CD4-positive, alpha-beta T cell (primary cell): ENCODE data around the gene PRELID2. TPM values are rescaled to one million over a fixed set of nuclear protein-coding genes. Genes with fewer than 3 reads are reported as not detected.

Source experiments
- ATAC-seq: fragments of 200-7000 bp; cut with Tn5 transposase; one replicate; pipeline ENCODE4 v1.10.0; 2022; ENCODE audit warnings: mild to moderate bottlenecking; ENCODE audit not compliant: poor library complexity
- CTCF ChIA-PET: fragments of 350-600 bp; sonication (Branson Sonifier 250); formaldehyde crosslinking; loops from one replicate; lab custom pipeline; 2021; ENCODE audit warnings: antibody characterized with exemption, inconsistent platforms; lab: Charles Lee
- POLR2A ChIA-PET: fragments of 350-600 bp; sonication (Branson Sonifier 250); formaldehyde crosslinking; loops from one replicate; lab custom pipeline; 2021; ENCODE audit warnings: antibody characterized with exemption, inconsistent platforms; lab: Charles Lee
- DNase-seq, 14 experiments: peaks; one replicate each; pipeline ENCODE4 v3.0.0-alpha.2; 2013 to 2020; ENCODE audit warnings: mixed read lengths in 2 of 14
- H3K27ac ChIP-seq, 2 donors: one replicate each; pipeline versions ENCODE4 v1.5.1 to v1.7.0; 2013; ENCODE audit warnings: low read length in 2 of 2, low read depth in 1 of 2, mild to moderate bottlenecking in 1 of 2
- H3K27me3 ChIP-seq, 2 experiments: 1 replicate in 1 of 2; 2 replicates in 1 of 2; pipeline versions ENCODE4 v1.6.1 to v1.7.0; 2013; ENCODE audit warnings: low read length in 2 of 2, control low read depth in 1 of 2, mild to moderate bottlenecking in 1 of 2, moderate library complexity in 1 of 2; ENCODE audit not compliant: insufficient read depth in 2 of 2, control insufficient read depth in 1 of 2
- H3K36me3 ChIP-seq: one replicate; pipeline ENCODE4 v1.6.1; 2013; ENCODE audit warnings: low read length, control low read depth; ENCODE audit not compliant: insufficient read depth
- H3K4me1 ChIP-seq: one replicate; pipeline ENCODE4 v1.6.1; 2013; ENCODE audit warnings: low read length, control low read depth; ENCODE audit not compliant: insufficient read depth
- H3K4me3 ChIP-seq: one replicate; pipeline ENCODE4 v1.5.1; 2013; ENCODE audit warnings: mild to moderate bottlenecking, low read length, moderate library complexity
- H3K9me3 ChIP-seq, 2 experiments: 1 replicate in 1 of 2; 2 replicates in 1 of 2; pipeline versions ENCODE4 v1.6.1 to v1.7.0; 2013; ENCODE audit warnings: low read length in 2 of 2, mild to moderate bottlenecking in 2 of 2, control low read depth in 1 of 2, moderate library complexity in 1 of 2; ENCODE audit not compliant: control insufficient read depth in 1 of 2, insufficient read depth in 1 of 2
- H3K27ac Mint-ChIP-seq: one replicate; pipeline ENCODE4 v1.8.0; 2020; ENCODE audit warnings: mixed read lengths
- H3K27me3 Mint-ChIP-seq: one replicate; pipeline ENCODE4 v1.8.0; 2021; ENCODE audit warnings: mixed read lengths
- H3K36me3 Mint-ChIP-seq: one replicate; pipeline ENCODE4 v1.8.0; 2021; ENCODE audit warnings: low read depth, mixed read lengths
- H3K4me1 Mint-ChIP-seq: one replicate; pipeline ENCODE4 v1.8.0; 2021; ENCODE audit warnings: low read depth, mixed read lengths
- H3K4me3 Mint-ChIP-seq: one replicate; pipeline ENCODE4 v1.8.0; 2020; ENCODE audit warnings: mild to moderate bottlenecking, mixed read lengths
- H3K9me3 Mint-ChIP-seq: one replicate; pipeline ENCODE4 v1.8.0; 2020; ENCODE audit warnings: mixed read lengths
- intact Hi-C, 2 experiments: fragments of 100-400 bp; cut with DNase I in 1 of 2; cut with micrococcal nuclease in 1 of 2; formaldehyde crosslinking; loops; one replicate each; pipeline versions ENCODE4 v1.15.1 to v1.9.0; 2023 to 2025; cut with DNase I, micrococcal nuclease
- total RNA-seq, 174 experiments: library from RNA in 2 of 174; stranded (reverse) in 2 of 174; gene quantifications; one replicate each; pipeline ENCODE4 v1.2.3 and lab custom pipeline; 2021 to 2026
- TF ChIP-seq, protein P1 (sequence below): fragments of 200-600 bp; IDR thresholded peaks from one replicate; pipeline ENCODE4 v1.8.0; 2022; ENCODE audit warnings: antibody characterized with exemption, mild to moderate bottlenecking

The PRELID2 gene
- total RNA-seq, 2 experiments from 2014 or later, result 0.44 to 0.56 TPM

DNA sequence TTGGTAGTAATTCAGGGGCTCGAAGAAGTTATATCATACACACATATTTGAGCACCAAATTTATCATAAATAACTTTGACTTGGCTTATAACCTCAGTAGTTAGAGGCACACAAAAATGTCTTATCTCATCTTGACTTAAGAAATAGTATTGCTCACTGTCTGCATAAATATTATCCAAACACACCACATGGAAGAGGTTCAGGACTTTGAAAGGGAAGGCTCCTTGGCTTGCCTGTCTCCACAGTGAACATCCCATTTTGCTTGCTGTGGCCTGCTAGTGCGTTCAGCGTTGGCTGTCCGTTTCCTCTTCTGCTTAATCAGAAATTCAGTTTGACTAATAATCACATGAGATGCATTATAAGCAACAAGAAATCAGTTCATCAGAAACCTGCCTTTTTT lies 23.8 kb upstream of the PRELID2 start:
- Histone ChIP-seq H3K27ac (no peak overlapping the region), H3K36me3 (no peaks in the 10 kb centered on the region), H3K9me3 (no peaks in the 10 kb centered on the region), H3K4me3 (no peak overlapping the region), H3K27me3 (no peaks in the 10 kb centered on the region), H3K4me1 (no peaks in the 10 kb centered on the region)
- Mint-ChIP-seq H3K27me3 (peaks cover 29% of the 10 kb centered on the region), H3K4me3 (no peak overlapping the region), H3K9me3 (no peaks in the 10 kb centered on the region), H3K27ac (no peak overlapping the region), H3K4me1 (no peaks in the 10 kb centered on the region), H3K36me3 (no peaks in the 10 kb centered on the region)
- intact Hi-C loops, result no loop called here
- CTCF ChIA-PET, result no interaction called here
- ATAC-seq, result no peak
- TF ChIP-seq, protein P1, sequence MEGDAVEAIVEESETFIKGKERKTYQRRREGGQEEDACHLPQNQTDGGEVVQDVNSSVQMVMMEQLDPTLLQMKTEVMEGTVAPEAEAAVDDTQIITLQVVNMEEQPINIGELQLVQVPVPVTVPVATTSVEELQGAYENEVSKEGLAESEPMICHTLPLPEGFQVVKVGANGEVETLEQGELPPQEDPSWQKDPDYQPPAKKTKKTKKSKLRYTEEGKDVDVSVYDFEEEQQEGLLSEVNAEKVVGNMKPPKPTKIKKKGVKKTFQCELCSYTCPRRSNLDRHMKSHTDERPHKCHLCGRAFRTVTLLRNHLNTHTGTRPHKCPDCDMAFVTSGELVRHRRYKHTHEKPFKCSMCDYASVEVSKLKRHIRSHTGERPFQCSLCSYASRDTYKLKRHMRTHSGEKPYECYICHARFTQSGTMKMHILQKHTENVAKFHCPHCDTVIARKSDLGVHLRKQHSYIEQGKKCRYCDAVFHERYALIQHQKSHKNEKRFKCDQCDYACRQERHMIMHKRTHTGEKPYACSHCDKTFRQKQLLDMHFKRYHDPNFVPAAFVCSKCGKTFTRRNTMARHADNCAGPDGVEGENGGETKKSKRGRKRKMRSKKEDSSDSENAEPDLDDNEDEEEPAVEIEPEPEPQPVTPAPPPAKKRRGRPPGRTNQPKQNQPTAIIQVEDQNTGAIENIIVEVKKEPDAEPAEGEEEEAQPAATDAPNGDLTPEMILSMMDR, result no peak
- no peak for DNase-seq
- POLR2A ChIA-PET, result no interaction called here

DNA sequence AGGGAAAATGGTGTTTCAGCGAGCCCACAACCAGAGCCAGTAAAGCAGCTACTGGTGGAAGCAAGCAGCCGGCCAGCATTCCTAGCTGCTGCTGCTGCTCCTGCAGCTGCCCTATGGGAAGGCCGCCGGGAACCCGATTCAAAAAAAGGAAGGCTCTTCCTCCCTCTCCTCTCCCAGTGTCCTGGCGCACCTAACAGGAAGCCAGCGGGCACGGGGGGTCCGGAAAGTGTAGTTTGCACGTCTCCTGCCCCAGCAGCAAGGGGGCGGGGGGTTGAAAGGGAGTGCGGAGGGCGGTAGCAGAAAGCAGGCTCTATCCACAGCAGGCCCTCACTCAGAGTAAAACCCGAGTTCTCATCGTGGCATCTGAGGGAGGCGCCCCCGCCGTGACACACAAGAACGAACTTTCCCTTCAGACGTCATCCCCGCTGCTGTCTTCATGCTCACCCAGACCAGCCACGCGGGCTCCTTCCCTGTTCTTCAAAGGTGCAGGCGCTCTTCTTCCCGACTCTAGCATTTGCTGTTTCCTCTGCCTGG lies 21.2 kb upstream of the PRELID2 start:
- Histone ChIP-seq H3K36me3 (no peaks in the 10 kb centered on the region), H3K4me3 (no peak overlapping the region), H3K27ac (no peak overlapping the region), H3K9me3 (no peaks in the 10 kb centered on the region), H3K4me1 (no peaks in the 10 kb centered on the region), H3K27me3 (no peaks in the 10 kb centered on the region)
- TF ChIP-seq, protein P1, result no peak
- ATAC-seq (peak; percentile 32), DNase-seq (peak in 2 of 14 experiments; percentile 29 to 39)
- no peaks in the 10 kb centered on the region for H3K36me3 Mint-ChIP-seq
- no peak overlapping the region for H3K27ac Mint-ChIP-seq
- H3K4me1 Mint-ChIP-seq, result no peaks in the 10 kb centered on the region
- intact Hi-C loops, result no loop called here
- CTCF ChIA-PET, result no interaction called here
- H3K27me3 Mint-ChIP-seq, result peaks cover 20% of the 10 kb centered on the region
- no peak overlapping the region for H3K4me3 Mint-ChIP-seq
- H3K9me3 Mint-ChIP-seq, result no peaks in the 10 kb centered on the region
- POLR2A ChIA-PET, result no interaction called here

DNA sequence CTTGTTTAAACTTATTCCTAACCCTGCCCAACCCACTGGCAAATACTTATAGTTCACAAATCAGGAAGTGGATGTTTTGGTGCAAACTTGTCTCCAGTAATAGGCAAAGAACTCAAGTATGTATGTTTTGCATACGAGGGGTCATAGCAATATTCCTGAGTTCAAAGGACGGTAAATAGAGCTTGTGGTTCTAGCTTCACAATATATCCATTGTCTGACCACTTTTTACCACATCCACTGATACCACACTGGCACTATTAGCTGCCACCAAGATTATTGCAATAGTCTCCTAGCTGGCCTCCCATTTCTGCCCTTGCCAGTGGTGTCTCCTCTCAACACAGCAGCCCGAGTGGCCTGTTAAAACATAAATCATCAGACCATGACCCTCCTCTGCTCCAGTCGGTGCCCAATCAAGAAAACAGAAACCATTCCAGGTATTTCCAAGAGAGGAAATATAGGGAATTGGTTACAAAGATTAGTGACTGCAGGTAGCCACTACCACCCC lies 20.7 kb upstream of the PRELID2 start:
- no peaks in the 10 kb centered on the region for H3K4me1 ChIP-seq
- Mint-ChIP-seq H3K4me3 (no peak overlapping the region), H3K27me3 (peaks cover 15% of the 10 kb centered on the region), H3K27ac (no peak overlapping the region), H3K4me1 (no peaks in the 10 kb centered on the region), H3K9me3 (no peaks in the 10 kb centered on the region), H3K36me3 (no peaks in the 10 kb centered on the region)
- ChIA-PET CTCF (no interaction called here), POLR2A (no interaction called here)
- no peak for DNase-seq
- no peaks in the 10 kb centered on the region for H3K9me3 ChIP-seq
- intact Hi-C loops, result no loop called here
- no peak overlapping the region for H3K4me3 ChIP-seq
- no peaks in the 10 kb centered on the region for H3K36me3 ChIP-seq
- TF ChIP-seq, protein P1, result no peak
- ATAC-seq, result no peak
- H3K27ac ChIP-seq, result no peak overlapping the region
- no peaks in the 10 kb centered on the region for H3K27me3 ChIP-seq
